Stimulated activated CD8-positive, alpha-beta memory T cell treated with anti-CD3 and anti-CD28 coated beads, Interleukin-12 subunit alpha, Interleukin-12 subunit beta, amount 100 ng/mL, for 24 hours (primary cell): ENCODE data around the gene HINFP.
A peak's percentile ranks its signal among the peaks of the same experiment; 100 is the strongest.
"Not testable (repeated sequence)": the region's sequence is repeated elsewhere in the genome, so short reads cannot be mapped to it uniquely, and the experiment has no call there.

ENCODE experiments used
- DNase-seq: peaks from one replicate; pipeline ENCODE4 v3.0.0-alpha.2; 2020; ENCODE audit errors: extremely low read depth

HINFP gene

DNA sequence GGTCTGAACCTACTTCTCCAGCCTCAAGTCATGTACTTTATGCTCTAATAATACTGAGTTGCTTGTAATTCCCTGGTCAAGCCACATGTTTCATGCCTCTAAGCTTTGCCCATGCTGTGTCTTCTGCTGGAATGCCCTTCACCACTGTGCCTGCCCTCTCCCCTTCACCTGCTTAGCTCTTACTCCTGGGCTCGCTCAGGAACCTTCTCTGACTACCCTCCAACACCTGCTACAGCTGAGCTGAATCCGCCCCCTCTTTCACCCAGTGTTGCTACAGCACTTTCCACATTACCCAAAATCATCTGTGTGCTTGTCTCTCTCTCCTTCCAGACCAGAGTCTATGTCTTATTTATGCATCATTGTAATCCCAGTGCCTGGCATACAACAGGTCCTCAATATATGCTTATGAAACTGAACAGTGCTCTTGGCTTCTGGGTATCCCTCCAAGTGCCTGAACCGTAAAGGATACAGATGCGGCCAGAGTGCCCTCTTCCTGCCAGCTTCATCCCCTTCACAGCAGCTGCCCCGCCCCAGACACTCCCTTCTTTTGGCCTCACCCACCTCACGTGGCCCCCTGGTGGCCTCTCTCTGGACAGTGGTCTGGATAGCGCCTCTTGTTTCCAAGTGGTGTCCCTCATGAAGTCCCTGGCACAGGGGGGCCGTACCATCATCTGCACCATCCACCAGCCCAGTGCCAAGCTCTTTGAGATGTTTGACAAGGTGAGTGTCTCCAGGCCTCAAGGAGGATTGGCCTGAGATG lies 34.5 kb downstream of the HINFP start:
- DNase-seq: no peak

DNA sequence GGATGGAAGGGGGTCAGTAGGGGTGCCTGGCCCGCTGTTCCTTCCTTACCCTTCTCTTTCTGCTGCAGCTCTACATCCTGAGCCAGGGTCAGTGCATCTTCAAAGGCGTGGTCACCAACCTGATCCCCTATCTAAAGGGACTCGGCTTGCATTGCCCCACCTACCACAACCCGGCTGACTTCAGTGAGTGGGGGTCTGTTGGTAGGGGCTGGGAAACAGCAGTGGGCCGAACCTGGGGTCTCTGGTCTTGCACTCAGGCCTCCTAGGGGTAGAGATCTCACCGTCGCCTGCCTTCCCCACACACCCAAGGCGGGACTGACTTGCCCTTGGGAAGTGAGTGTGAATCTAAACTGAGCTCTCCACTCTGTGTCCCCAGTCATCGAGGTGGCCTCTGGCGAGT lies 35.1 kb downstream of the HINFP start:
- no peak for DNase-seq

DNA sequence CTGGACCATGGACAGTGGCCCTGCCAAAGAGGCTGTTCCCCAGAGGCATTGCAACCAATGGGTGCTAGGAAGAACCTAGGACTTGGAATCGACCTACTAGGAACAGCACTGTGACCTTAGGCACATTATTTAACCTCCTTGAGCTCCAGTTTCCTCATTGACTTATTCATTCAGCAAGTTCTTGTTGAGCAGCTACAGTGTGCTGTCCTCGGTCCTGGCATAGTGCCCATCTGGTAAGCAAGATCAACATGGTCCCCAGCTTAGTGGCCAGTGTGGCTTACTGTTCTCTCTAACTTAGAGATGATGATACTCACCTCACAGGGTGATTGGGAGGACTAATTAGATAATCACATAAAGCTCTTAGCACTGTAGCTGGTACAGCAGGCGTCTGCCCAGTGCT lies 35.7 kb downstream of the HINFP start:
- DNase-seq: no peak

DNA sequence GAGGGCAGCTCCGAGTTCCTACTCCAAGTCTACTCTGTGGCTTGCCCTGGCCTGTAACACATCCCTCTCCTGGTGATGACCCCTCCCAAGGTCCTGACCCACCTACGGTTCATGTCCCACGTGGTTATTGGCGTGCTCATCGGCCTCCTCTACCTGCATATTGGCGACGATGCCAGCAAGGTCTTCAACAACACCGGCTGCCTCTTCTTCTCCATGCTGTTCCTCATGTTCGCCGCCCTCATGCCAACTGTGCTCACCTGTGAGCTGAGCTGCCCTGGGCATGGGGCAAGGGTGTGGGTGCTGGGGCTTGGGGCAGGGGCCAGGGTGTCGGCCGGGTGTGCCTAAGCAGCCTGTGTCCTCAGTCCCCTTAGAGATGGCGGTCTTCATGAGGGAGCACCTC lies 37.1 kb downstream of the HINFP start:
- DNase-seq: no peak

DNA sequence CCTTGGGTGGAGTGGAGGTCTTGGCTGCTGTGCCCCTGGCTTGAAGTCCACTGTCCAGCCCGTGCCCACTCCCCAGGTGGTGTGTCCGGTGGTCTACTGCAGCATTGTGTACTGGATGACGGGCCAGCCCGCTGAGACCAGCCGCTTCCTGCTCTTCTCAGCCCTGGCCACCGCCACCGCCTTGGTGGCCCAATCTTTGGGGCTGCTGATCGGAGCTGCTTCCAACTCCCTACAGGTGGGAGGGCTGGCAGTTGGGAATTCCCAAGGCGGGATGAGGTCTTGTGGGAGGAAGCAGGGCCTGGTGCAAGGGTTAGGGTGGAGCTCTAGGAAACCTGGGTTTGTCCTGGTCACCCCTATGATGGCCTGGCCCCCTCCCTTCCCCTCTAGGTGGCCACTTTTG lies 38.8 kb downstream of the HINFP start:
- no peak for DNase-seq

DNA sequence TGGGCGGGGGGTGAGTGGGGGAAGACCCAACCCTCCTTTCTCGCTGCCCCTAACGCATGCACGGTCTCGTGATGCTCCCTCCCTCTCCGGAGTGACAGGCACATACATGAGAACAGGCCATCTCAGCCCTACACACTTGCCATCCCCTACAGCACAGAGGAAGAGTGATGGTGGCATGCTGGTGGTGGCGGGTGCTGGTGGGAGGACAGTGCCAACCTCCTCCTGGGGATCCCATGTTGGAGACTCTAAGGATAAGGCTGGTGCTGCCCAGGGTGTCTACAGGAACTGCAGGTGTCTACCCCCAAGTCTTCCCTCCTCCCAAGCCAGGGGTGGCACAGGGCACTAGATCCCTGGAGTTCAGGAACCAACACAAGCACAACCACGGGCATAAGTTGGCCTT lies 40.5 kb downstream of the HINFP start:
- DNase-seq: no peak

DNA sequence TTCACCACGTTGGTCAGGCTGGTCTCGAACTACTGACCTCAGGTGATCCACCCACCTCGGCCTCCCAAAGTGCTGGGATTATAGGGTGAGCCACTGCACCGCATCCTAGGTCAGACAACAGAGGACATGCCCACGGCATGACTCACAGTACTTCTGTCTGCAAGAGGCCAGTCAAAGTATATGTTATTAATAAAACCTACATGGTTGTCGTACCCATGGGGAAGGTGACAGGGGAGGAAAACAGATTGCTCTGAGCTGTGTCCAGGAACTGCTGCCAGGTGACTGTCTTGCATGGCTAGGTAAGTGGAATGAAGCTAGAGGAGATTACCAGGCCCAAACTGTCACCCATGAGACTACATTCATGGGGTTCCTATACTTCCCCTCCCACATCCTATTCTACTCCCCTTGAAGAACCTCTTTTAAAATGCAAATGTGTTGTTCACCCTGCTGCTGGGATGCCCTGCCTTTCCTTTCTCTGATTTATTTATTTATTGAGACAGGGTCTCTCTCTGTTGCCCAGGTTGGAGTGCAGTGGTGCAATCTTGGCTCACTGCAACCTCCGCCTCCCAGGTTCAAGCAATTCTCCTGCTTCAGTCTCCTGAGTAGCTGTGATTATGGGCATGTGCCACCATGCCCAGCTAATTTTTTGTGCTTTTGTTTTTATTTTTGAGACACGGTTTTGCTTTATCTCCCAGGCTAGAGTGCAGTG lies 45.1 kb downstream of the HINFP start:
- DNase-seq: no peak

DNA sequence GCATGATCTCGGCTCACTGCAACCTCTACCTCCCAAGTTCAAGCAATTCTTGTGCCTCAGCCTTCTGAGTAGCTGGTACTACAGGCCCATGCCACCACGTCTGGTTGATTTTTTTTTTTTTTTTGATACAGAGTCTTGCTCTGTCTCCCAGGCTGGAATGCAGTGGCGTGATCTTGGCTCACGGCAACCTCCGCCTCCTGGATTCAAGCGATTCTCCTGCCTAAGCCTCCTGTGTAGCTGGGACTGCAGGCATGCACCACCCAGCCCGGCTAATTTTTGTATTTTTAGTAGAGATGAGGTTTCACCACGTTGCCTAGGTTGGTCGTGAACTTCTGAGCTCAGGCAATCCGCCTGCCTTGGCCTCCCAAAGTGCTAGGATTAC lies 45.7 kb downstream of the HINFP start:
- not testable (repeated sequence) for DNase-seq

DNA sequence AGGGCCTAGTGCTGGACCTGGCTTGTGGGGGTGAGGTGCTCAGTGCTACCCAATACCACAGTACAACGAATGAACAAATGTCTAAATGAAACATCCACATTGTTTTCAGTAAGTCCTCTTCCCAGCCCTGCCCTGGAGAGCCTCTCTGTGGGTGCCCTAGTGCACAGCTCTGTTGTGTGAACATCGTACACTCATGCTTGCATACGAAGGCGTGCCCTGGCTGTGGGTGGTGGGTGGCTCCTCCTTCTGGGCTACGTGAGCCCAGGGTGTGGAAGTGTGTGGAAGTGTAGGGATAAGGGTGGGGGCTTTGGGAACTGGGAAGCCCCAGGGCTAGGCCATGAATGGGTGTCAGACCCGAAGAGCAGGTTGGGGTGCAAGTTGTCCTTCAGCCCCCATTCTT lies 46.6 kb downstream of the HINFP start:
- no peak for DNase-seq

DNA sequence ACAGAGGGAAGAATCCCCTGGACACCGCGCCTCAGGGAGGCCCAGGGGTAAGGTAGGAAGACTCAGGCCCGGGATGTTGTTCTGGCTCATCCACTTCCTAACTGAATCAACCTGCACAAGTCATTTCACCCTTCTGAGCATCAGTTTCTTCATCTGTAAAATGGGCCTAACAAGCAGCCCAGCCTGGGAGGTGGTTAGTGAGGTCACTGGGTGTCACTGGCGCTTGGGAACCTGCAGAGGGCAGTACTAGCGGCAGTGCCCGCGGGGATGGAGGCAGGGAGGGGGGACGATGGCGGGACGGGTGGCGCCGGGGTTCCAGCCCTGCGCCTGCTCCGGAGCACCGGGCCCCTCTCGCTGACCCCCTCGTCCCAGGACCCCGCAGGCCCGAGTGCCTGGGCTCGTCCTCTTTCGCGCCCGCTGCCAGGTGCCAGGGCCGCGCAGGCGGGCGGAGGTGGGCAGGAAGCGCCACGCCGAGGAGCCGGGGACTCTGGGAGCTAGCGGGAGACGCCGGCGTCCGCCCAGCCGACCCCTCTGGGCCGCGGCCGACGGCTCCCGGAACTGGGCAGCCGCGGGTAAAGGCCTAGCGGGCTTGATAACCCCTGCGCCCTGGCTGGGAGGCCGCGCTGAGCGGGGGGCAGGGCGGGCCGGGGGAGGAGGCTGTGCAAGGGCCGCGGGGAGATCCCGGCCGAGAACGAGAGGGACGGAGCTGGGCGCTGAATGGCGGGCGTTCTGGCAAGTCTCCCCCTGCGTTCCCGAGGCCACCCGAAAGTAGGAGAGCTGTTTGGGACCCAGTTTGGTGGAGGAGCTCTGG lies 47.3 kb downstream of the HINFP start, which contains the start of gene NLRX1:
TSS of gene NLRX1 (plus strand) at position 255 of the 811 bp plus-strand sequence. CDS start 2,679 bp downstream, outside the sequence.
- DNase-seq: peak; percentile 65

DNA sequence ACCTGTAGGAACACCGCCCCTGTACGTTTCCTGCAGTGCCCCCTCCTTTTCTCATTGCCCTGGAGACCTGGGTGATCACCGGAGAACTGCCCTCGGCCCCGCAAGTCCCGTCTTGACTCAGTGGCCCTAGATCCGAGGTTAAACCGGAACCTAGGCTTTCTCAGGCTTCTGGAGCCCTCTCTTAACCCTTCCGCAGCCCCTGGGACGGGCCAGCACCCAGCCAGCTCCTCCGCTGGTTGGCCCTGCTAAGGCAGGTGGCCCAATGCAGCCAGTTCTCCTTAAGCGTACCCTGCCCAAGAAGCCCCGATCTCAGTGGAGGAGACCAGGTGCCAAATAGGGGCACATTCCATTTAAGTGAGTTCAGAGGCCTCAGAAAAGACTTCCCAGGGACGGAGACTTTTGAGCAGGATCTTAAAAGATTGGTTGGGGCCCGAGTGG lies 47.9 kb downstream of the HINFP start:
- no peak for DNase-seq

DNA sequence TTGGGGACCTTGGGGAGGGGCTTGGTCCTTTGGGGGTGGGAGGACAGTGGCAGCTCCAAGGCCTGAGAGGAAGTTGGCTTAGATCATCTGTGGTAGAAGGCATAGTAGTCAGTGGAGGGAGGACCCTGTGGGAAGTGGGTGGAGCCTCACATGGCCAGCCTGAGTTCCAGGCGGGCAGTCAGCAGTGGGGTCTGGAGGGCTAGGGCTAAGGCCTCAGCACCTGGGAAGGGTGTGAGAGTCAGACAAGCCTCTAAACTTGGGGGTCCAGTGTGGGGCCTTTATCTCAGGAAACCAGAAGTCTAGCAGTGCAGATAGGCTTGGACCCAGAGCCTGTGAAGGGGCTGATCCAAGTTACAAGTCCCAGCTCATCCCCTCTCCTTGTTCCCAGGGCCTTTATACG lies 51.1 kb downstream of the HINFP start:
- DNase-seq: no peak

DNA sequence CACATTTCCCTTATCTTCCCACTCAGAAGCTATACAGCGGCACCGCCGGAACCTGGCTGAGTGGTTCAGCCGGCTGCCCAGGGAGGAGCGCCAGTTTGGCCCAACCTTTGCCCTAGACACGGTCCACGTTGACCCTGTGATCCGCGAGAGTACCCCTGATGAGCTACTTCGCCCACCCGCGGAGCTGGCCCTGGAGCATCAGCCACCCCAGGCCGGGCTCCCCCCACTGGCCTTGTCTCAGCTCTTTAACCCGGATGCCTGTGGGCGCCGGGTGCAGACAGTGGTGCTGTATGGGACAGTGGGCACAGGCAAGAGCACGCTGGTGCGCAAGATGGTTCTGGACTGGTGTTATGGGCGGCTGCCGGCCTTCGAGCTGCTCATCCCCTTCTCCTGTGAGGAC lies 52.1 kb downstream of the HINFP start:
- no peak for DNase-seq

DNA sequence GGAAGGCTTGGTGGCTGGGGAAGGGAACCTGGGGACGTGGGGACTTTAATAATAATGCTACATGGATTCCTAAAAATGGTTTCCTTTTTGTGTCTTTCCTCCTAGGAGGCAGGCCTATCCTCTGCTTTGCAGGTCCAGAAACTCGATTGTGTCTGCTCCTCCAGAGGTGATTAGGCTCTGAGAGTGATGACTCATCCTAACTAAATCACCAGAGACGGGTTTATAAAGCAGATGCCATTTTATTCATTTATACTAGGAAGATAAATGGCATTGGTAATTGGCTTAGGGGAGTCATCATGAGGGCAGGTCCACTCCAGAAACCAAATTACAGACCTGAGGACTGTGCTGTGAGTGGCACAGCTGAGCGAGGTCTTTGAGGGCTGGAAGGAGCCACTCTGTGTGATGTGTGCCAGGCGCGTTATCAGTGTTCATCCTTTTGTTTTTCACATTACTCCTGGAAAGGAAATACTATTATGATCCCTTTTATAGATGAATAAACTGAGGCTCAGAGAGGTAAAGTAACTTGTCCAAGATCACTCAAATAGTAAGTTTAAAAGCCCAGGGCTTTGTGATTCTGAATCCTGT lies 54.2 kb downstream of the HINFP start:
- DNase-seq: no peak

DNA sequence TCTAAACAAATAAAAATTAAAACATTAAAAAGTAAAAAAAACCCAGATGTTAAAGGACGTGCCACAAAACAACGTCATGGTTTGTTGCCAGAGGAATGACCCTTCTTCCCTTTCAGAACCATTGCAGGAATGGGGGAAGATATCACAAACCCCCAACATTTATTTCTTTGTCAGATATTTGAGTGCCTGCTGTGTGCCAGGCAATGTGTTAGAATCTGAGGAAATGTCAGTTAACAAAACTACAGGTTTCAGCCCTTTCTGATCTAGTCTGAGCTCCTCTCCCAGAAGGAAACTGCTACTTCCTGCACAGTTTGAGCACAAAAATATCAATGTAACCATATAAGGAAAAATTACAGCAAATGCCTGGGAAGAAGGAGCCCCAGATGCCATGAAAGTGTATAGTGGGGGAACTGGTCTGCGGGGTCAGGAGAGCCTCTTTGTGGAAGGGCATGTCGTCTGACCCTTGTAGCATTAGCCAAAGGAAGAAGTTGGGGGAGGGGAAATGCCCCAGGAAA lies 56.8 kb downstream of the HINFP start:
- DNase-seq: no peak

DNA sequence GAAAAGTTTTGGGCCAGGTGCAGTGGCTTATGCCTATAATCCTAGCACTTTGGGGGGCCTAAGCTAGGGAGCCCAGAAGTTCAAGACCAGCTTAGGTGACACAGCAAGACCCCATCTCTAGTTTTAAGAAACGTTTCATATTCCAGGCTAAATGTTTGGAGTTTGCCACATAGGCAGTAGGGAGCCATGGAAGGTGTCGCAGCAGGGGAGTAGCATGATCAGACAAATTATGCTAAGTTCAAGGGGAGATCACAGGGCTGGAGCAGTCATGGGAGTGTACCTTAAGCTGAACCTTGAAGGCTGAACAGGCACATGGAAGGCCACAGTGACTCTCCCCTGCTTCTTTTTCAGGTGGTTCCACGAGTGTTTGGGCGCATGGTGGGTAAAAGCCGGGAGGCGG lies 58.0 kb downstream of the HINFP start:
- DNase-seq: no peak

DNA sequence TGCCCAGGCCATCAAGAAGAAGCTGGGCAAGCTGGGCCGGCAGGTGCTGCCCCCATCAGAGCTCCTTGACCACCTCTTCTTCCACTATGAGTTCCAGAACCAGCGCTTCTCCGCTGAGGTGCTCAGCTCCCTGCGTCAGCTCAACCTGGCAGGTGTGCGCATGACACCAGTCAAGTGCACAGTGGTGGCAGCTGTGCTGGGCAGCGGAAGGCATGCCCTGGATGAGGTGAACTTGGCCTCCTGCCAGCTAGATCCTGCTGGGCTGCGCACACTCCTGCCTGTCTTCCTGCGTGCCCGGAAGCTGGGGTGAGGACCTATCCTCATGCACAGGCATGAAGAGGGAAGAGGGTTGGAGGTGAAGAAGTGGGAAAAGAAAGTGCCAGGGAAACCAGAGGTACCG lies 58.6 kb downstream of the HINFP start:
- DNase-seq: no peak

DNA sequence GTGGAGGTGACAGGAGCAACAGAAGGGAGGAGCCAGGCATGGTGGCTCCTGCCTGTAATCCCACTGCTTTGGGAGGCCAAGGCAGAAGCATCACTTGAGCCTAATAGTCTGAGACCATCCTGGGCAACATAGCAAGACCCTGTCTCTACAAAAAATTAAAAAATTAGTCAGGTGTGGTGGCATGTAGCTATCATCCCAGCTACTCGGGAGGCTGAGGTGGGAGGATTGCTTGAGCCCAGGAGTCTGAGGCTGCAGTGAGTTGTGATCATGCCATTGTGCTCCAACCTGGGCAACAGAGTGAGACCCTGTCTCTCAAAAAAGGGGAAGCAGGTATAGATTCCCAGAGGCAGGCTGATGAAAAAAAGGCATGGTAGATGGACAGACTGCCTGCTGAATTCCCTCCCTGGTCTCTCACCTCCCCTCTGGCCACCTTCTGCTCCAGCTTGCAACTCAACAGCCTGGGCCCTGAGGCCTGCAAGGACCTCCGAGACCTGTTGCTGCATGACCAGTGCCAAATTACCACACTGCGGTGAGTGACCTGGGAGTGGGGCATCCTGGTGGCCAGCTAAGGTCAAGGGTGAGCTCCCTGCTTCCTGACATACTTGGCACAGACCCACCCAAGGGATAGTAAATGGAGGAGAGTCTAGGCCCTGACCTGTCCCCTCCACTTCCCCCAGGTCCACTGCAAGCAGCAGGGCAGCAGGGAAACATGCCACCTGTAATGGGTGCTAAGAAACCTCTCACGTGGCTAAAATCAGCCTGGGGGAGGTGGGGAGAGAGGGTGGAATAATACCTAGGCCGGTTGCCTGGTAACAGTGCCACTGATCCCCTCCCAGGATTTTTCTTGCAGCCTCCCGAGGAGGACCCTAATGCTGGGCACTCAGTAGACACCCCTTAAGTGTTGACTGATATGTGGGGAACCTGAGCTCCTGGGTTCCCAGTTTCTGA lies 59.6 kb downstream of the HINFP start:
- no peak for DNase-seq

DNA sequence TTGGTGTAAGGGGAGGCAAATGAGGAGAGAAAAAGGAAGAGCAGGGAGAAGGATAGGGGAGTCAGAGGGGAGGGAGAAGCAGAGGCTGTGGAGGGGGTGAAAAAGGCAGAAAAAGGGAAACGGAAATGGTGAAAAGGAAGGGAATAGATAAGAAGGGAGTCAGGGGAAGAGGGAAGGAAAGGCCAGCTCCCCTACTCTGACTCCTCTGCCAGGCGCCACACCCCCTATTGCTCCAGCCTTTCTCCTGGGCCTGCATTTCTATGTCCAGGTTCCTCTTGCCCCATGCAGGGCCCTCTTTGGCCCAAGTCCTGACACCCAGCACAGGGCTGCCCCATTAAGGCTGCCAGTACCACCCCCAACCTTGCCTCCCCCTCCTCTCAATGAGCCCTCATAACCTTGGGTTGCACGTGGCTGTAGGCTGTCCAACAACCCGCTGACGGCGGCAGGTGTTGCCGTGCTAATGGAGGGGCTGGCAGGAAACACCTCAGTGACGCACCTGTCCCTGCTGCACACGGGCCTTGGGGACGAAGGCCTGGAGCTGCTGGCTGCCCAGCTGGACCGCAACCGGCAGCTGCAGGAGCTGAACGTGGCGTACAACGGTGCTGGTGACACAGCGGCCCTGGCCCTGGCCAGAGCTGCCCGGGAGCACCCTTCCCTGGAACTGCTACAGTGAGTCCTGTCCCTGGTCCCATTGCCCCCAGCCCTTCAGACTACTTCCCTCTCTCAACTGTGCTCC lies 60.5 kb downstream of the HINFP start:
- DNase-seq: no peak

DNA sequence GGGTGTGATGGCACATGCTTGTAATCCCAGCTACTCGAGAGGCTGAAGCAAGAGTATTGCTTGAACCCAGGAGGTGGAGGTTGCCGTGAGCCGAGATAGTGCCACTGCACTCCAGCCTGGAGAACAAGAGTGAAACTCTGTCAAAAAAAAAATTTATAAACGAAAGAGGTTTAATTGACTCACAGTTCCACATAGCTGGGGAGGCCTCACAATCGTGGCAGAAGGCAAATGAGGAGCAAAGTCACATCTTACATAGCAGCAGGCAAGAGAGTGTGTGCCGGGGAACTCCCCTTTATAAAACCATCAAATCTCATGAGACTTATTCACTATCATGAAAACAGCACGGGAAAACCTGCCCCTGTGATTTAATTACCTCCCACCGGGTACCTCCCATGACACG lies 63.0 kb downstream of the HINFP start:
- DNase-seq: not testable (repeated sequence)
